HG02571 (cell line): ENCODE measurements around the gene RSRC1.
"Not testable (repeated sequence)": the region's sequence is repeated elsewhere in the genome, so short reads cannot be mapped to it uniquely, and the experiment has no call there.

Experiments used
- ATAC-seq: cut with Tn5 transposase; IDR thresholded peaks from one replicate; pipeline ENCODE4 v1.9.1; 2021; ENCODE audit warnings: mild to moderate bottlenecking, moderate library complexity; ENCODE audit not compliant: unreplicated experiment

Gene RSRC1

DNA sequence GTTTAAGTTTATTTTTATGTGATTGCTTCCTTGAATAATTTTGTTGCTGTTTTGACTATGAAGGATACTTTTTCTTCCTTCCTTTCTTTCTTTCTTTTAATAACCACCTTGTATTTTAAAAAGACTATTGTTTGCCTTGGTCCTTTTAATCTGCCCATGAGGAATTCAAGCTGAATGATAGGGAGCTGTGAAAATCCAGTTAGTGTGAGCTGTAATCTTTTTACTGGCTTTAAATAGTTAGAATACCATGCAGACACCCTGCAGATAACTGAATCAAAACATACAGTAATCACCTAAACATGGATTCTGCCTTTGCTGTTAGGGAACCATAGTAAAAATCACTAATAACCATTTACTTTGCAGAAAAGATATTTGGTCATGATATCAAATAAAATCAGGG lies 110.7 kb downstream of the RSRC1 start:
- ATAC-seq = no peak

DNA sequence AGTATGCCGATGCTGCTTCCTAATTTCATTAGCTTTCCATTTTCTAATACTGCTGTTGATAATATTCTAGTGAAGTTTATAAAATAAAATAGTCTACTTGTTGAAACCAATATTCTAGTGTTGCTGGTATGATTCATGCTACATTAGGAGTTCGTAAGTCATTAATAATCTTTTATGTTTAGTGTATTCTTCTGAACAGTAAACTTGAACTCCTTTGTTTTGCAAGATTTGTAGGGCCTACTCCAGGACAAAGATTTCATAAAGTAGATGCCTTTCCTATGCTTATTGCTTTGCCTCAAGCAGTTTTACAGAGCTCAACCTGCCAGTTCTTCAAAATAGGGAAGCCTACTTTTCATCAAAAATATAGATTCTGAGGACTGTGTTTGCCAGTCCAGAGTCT lies 111.5 kb downstream of the RSRC1 start:
- ATAC-seq = no peak

DNA sequence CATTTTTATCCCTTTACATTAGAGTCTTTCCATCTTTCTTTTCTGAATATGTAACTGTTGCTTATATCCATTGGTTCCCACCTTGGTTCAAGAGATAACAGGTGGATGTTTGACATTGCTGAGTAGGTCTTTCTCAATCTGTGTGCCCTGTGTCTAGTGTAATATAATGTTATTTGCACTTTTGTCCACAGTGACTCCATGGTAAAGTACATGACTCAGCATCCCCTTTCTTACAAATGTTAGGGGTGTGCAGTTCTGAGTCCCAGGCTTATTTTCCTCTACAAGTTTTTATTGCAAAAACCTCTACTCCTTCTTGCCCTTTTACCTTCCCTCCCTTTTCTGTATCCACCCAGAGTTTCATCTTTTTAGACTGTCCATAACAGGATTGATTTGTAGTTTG lies 116.5 kb downstream of the RSRC1 start:
- no peak for ATAC-seq

DNA sequence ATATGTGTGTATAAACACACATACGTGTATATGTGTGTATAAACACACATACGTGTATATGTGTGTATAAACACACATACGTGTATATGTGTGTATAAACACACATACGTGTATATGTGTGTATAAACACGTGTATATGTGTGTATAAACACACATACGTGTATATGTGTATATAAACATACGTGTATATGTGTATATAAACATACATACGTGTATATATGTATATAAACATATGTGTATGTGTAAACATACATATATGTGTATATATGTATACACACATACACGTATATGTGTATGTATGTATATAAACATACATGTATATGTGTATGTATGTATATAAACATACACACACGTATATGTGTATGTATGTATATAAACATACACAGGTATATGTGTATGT lies 119.1 kb downstream of the RSRC1 start:
- ATAC-seq = not testable (repeated sequence)

DNA sequence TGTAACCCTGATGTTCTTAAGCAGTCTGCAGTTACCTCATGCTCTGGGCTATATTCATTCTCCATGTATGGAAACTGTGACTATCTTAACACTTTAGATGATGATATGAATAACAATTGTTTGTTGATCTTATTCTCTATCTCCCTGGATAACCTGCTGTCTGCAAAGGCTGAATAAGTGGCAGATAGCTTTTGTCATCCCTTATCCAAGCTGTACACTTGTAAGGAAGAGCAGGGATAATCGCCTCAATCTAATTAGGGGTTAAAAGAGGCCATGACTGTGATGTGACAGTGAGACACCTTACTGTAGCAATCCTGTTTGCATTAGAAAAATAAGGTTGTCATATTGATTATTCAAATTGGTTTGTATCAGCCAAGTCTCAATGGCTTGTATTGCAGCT lies 123.9 kb downstream of the RSRC1 start:
- no peak for ATAC-seq

DNA sequence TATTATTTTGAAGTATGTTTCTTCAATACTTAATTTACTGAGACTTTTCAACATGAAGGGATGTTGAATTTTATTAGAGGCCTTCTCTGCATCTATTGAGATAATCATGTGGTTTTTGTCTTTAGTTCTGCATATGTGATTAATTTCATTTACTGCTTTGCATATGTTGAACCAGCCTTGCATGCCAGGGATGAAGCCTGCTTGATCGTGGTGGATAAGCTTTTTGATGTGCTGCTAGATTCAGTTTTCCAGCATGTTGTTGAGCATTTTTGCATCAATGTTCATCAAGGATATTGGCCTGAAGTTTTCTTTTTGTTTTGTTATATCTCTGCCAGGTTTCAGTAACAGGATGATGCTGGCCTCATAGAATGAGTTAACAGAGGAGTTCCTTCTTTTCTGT lies 134.4 kb downstream of the RSRC1 start:
- no peak for ATAC-seq

DNA sequence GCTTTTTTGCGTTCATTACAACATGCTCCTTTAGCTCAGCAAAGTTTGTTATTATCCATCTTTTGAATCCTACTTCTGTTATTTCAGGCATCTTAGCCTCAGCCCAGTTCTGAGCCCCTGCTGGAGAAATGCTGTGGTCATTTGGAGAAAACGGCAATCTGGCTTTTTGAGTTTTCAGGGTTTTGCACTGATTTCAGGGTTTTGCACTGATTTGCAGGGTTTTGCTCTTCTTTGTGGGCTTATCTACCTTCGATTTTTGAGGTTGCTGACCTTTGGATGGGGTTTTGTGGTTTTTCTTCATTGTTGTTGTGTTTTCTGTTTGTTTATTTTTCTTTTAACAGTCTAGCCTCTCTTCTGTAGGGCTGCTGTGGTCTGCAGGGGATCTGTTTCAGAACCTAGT lies 137.4 kb downstream of the RSRC1 start:
- ATAC-seq = no peak

DNA sequence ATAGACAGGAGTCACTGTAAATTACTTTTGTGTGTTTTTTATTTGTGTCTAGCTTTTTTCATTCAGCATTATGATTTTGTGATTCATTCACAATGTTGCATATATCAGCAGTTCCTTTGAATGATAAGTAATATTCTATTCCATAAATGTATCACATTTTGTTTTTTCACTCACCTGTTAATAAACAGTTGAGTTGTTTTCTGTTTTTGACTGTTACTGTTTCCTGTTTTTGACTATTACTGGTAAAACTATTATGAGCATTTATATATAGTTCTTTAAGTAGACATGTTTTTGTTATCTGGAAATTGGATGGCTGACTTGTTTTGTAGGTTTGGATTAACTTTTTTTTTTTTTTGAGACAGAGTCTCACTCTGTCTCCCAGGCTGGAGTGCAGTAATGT lies 138.4 kb downstream of the RSRC1 start:
- ATAC-seq = no peak

DNA sequence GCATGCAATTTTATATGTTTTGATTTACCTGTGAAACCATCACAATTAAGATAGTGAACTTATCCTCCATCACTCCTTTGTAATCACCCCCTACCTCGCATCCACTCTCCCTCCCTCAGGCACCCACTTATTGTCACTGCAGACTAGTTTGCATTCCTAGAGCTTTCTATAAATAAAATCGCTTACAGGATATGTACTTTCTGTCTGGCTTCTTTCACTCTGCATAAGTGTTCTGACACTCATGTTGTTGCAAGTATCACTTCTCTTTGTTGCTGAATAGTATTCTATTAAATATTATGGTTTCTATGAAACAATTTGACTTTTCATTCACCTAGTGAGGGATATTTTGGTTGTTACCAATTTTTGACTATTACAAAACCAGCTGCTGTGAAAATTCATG lies 139.3 kb downstream of the RSRC1 start:
- ATAC-seq = no peak

DNA sequence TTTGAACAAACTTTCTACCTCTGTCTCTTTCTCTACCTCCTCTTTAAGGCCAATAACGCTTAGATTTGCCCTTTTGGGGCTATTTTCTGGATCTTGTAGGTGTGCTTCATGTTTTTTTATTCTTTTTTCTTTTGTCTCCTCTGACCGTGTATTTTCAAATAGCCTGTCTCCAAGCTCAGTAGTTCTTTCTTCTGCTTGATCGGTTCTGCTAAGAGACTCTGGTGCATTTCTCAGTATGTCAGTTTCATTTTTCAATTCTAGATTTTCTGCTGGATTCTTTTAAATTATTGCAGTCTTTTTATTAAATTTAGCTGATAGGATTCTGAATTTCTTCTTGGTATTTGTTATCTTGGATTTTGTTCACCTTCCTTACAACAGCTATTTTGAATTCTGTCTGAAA lies 148.7 kb downstream of the RSRC1 start:
- ATAC-seq = no peak

DNA sequence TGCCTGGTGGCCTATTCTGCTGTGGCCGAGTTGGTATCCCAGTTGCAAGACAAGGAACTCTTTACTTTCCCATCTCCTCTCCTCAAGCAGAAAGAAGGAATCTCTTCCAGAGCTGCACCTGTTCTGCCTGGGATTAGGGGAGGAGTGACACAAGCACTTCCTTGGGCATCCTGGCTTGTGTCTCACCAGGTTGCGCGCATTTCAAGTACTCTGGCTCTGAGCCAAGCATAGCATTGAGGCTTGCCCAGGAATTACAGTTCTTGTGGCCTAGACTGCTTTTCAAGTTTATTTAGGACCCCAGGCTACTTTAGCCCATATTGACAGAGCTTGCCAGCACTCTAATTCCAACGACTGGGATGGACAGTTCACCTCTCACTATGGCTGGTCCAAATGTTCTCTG lies 150.5 kb downstream of the RSRC1 start:
- no peak for ATAC-seq

DNA sequence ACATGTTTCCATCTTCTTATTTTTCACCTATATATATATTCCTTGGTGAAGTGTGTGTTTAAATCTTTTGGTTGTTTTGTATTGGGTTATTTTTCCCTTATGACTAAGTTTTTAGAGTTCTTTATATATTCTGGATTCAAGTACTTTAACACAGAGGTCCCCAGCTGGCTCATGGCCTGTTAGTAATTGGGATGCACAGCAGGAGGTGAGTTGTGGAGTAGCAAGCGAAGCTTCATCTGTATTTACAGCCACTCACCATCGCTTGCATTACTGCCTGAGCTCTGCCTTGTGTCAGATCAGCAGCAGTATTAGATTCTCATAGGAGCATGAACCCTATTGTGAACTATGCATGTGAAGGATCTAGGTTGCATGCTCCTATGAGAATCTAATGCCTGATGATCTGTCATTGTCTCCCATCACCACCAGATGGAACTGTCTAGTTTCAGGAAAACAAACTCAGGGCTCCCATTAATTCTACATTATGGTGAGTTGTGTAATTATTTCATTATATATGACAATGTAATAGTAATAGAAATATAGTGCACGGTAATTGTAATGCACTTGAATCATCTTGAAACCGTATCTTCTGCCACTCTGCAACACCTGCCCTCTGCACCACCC lies 151.6 kb downstream of the RSRC1 start:
- no peak for ATAC-seq

DNA sequence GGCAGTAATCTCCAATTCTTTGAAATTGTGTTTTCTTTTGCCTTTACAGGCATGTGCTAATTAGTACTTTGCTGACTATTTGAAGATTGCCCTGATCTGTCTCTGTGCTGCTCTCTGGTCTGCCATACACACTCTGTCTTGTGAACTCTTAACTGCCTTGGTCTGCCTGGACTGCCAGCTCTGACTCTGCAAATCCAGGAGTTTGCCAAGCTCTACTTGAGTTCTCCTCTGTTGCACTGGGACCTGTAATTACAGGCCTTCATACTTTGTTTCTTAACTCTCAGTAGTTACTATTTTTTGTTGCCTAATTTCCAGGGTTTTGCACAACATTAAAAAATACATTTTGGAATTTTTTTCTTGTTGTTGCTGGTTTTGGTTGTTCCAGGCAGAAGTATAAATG lies 155.0 kb downstream of the RSRC1 start:
- ATAC-seq = no peak

DNA sequence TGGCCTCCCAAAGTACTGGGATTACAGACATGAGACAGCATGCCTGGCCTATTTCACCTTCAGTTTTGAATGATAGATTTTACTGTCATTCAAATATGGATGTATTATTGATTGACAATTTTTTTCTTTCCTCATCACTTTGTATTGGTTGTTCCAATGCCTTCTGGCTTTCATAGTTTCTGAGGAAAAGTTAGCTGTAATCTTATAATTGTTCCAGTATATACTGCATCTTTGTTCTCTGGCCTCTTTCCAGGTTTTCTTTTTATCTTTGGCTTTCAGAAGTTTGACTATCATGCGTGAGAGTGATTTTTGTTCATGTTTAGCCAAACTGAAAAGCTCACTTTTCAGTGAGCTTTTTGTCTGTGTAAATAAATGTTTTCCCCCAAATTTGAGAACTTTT lies 157.1 kb downstream of the RSRC1 start:
- ATAC-seq = no peak

DNA sequence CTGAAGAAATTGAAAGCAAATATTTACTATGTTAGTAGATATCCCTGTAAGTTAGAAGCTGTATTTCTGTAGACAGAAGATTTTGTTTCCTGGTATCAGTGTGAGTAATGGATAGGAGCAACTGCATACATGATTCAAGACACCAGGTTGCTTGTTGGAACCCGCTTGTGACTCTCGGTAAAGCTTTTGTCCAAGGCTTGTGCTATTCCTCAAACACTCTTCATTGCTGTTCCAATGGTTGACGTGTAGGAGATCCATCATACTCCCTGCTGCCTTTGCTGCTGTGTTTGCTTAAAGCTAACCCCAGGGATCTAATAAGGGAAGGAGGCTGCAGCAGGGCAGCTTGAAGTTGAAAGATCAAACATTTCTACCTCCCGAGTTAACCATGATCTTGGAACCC lies 160.1 kb downstream of the RSRC1 start:
- ATAC-seq = no peak

DNA sequence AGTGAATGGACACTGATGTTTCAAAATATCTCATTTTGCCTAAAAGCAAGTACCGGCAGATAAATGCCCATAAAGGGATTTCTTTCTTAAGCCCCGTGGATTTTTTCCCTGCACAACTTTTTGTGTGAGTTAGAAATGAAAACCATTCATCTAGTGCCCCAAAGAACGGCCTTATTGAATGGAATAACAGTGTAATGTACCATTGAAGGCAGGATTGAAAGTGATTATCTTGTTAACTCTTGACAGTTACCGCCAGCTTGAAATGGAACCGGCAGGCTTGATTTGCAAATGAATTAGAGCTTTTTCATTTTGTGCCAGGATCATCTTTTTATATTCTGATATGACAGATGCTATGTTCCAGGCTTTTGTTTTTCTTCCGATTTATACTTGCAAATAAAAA lies 162.2 kb downstream of the RSRC1 start:
- no peak for ATAC-seq

DNA sequence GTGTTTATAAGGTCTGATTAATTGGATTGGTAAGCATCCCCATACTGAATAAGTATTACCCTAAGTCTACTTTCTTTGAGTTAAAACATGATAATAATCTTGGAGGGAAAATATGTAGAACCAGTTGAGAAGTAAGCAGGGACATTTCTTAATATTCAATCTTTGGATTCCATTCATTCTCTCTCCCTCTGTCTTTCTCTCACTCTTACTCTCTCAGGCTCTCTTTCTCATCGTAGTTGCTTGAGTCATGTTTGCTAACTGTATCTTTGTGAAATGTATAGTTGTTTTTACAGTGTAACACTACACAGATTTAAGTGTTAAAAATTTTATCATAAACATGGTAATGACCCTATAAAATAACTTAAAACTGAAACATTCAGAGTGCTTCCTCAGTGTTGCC lies 163.8 kb downstream of the RSRC1 start:
- ATAC-seq = no peak

DNA sequence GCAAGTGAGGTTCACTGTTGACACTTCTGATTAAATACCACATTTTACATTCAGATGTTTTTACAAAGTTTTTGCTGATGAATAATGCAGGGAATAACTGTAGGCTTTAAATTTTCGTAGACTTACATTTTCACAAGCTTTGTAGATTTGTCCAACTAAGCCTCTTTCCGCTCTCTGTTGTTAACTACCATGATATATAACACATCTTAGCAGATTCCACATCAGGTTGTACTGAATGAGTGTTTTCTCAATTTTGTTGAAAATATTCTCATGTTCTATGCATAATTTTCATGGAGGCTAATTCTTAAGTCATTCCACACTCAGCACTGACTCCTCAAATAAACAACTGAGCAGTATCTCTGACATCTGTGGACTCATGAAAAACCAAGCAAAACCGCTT lies 168.3 kb downstream of the RSRC1 start:
- no peak for ATAC-seq

DNA sequence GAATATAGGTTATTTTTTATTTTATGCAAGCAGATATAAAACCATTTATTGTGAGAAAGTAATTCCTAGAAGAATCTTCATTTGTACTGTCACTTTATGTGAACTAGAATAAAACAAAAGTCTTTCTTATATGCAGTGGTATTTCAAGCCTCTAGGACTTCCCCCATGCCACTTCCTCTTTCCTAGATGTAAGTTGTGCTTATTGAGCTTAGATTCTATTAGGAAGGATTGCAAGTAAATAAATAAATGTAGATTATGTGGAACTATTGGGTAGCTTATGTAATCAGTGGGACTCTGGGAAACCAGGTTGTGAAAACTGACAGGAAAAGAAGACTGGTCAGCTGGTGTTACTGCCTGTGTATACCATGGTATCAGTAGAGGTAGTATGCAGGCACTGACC lies 169.7 kb downstream of the RSRC1 start:
- ATAC-seq = no peak

DNA sequence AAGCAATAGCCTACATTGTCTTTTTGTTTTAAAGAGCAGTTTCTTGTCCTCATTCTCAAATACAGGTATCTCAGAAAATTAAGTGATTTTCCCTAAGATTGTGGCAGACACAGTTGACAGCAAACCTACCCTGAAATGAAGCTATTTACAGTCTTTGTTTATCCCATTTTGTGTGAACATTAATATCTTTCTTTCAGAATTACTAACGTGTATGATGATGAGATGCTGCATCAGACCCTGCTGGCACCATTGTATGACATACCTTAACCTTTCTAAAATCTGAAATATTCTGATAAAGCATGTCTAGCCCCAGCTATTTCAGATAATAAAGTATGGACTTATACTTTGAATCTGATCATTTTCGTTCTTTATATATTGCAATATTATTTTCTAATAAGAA lies 185.9 kb downstream of the RSRC1 start:
- no peak for ATAC-seq

DNA sequence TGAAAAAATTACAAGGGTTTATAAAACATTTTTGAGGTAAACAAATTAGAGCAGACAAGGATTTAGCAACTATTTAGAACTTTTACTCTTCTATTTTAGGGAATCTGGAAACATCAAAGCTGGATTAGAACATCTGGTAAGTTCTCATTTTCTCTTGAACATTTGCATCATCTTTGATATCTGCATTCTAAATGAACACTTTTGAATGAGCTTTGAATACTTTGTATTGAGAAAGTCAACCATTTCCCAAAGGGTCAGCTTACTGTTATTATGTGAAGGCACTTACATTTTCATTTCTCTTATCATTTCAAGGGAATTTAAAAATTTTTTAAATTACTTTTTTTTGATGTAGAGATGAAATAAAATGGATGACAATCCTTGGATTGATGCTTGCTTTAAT lies 188.1 kb downstream of the RSRC1 start:
- ATAC-seq = no peak

DNA sequence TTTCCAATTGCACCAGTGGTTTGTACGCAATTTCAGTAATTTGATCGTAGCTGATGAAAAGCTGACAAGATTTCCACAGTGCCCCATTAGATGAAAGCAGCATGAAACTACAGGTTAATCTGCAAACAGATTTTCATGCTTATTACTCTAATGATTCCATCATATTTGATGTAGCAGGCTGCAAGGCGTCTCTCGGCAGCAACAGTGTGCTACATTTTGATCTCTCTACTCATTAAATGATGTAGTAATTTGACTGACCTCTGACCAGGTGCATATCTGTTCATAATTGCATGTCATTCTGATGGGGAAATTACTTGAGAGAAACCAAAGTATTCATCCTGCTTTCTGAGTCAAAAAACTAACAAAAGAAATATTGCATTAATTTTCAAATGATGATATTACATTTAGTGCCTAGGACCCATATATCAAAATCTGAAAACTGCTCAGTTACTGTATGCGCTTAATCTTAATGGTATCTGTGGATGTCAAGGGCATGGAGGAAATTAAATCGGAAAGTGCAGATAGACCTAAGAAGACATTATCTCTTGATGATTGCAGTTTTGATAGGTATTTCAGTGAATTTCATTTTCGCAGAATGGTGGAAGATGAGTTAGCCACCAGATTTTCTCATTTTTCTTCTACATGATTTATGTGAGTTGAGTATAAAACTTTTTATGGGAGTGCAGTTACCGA lies 198.5 kb downstream of the RSRC1 start:
- ATAC-seq = no peak

DNA sequence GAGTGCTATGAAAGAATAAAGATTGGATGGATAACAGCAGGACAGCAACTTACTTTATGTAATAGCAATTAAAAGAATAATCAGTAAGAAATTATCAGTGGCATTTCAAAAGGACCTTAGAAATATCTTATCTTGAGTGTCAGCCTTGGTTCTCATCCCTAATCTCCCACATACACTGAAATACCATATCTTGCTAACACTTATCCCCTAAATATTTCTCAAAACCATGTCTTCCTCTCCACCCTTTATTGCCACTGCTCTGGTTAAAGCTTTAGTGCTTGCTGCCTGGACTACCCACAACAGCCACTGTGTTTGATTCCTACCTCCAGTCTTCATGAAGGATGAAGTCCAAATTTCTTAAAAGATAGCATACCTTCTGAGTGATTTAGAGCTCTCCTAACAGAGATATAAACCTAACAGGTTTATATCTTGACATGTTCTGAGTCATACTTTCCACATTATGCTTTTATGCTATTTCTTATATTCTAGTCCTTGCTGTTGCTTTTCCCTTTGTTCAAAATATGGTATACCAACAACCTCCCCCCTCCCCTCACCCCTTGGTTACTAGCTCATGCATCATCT lies 202.8 kb downstream of the RSRC1 start:
- ATAC-seq = no peak
